ENCODE measurements around the gene STAT4.

The STAT4 gene

DNA sequence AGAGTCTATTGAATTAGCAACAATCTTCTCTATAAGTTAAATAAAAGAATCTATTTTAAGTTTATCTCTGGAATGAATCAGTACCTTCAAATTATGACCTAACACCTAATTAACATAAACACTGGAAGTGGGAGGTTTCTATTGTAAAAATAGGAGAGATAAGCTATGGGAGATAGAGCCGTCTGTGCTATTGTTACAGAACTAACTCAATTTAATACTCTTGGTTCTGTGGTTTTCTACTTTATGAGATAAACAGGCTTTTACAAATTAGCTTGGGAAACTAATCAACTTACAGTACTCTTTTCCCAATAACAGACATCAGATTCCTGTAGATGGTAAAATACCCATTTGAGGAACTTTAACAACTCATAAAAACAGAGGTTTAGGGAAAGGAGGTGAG lies 111.2 kb downstream of the STAT4 start:
- no peak for DNase-seq

GRCh38 chr2:191038741-191039140 lies 112.1 kb downstream of the STAT4 start:
- no peak for DNase-seq

- peak; percentile 41 to 64 (median 56) for DNase-seq
Observed at GRCh38 chr2:191038241-191038725, 112.5 kb downstream of the STAT4 start.

GRCh38 chr2:191037351-191037750 lies 113.4 kb downstream of the STAT4 start:
- no peak for DNase-seq

GRCh38 chr2:191036363-191036762 lies 114.4 kb downstream of the STAT4 start:
- DNase-seq, result no peak

- peak; percentile 46 to 59 (median 53) for DNase-seq
Observed at GRCh38 chr2:191032588-191033429, 118.0 kb downstream of the STAT4 start.

DNA sequence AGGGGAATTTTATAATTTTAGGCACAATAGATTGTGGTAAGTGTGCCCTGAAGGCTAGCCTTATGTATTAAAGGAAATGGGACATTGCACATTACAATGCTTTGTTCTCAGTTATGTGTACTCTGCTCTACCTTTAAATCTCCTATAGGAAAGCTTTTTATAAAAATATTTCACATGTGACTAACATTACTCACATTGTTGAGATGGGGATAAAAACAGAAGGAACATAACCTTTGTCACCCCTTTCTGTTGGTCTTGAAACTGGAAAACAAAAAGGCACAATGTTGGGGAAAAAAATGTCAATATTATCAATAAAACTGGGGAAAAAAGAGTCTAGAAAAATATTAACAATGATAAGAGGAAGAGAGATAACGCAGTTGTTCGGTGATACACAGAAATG lies 119.5 kb downstream of the STAT4 start:
- DNase-seq, result no peak

DNA sequence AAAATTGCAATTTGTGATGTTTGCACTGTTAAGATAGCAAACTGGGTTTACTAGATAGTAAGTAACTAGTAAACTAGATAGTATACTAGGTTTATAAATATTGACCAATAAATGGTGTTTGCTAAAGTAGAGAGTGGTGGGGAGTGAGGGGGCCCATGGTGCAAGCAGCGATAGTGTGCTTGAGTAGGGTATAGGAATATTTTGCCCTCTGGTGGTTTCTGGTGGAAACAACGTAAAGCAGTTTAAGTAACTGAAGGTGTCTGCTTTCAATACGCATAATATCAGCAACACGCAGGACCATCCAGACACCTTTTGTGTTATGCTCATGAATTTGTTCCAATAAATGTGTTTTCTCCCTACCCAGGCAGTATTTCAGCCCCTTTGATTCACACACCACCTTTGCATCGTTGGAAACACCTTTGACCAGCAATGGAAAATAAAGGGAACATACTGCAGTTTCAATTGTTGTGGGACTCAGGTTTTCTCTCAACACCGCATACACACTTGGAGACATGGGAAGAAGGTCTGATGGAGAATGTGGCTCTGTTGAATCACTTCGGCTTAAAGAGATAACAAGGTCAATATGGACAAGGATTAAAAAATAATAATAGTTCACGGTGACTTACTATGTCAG lies 120.2 kb downstream of the STAT4 start:
- peak; percentile 53 to 63 (median 60) for DNase-seq

- DNase-seq, result no peak
Observed at GRCh38 chr2:191029280-191029950, 121.4 kb downstream of the STAT4 start.

GRCh38 chr2:191026377-191026776 lies 124.4 kb downstream of the STAT4 start:
- peak in 1 of 3 donors; percentile 21 for DNase-seq

DNA sequence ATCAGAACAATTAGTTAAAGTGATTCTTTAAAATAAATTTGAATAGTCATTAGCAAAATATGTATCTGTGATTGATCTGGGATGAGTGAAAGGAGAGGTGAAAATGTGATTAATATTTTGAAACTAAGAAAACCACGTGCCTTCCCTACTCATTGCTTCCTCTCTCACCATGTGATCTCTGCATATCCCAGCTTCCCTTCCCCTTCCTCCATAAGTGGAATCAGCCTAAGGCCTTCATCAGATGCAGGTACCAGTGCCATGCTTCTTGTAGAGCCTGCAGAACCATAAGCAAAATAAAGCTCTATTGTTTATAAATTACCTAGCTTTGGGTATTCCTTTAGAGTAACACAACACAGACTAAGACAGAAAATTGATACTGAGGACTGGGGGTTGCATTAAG lies 125.7 kb downstream of the STAT4 start:
- peak in 2 of 3 donors; percentile 35 to 40 for DNase-seq

GRCh38 chr2:191023235-191023679 lies 127.5 kb downstream of the STAT4 start:
- no peak for DNase-seq

DNA sequence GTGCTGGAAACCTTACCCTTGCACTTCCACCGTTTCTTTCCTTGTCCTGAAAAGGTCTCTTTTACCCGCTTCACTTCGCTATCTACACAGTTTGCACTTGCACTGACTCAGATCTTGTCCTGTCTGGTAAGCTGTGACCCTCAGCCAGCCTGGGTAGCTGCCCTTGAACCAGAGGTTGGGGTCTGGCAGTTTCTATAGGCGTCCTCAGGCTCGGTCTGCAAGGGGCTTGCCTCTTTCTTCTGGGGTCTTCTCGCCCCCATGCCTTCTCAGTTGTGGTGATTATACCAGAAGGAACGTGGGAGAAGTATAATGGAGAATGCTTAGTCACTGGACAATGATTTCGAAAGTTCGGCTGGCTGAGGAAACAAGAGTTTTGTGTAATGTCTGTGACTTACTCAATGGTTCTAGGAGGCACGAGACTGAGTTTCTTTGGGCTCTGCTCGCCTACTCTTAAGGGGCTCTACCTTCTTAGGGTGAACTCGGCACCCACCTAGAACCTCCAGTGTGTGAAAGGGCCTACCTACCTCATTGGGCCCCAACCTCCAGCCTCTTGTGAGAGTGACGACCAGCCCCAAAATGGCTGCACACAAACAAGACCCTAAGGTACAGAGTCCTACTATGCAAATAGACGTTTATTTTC lies 129.9 kb downstream of the STAT4 start:
- DNase-seq, result peak; percentile 89 to 97 (median 96)

DNA sequence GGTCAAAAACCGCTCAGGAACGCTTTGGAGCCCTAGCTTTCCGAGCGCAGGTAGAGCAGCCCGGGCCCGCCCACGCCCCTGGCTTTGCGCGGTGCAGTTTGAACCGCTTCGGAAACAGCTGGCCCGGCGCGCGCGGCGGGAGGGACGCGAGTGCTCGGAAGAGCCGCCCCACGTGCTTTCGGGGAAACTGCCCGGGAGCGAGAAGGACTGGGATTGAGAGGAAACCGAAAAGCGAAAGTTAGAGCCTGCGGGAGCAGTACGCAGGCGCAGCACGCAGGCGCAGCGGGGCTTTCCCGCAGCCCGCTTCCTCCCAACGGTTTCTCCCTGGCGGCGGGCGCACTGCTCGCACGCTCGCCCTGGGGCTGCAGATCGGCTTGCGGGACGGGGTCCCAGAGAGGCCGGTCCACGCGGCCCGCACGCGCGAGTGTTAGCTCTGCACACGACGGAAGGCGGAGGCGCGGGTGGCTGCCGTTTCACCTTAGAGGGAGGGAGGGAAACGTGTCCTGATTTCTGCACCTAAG lies 130.5 kb downstream of the STAT4 start:
- peak; percentile 97 to 98 (median 98) for DNase-seq

GRCh38 chr2:191019376-191019775 lies 131.4 kb downstream of the STAT4 start:
- DNase-seq, result no peak

DNA sequence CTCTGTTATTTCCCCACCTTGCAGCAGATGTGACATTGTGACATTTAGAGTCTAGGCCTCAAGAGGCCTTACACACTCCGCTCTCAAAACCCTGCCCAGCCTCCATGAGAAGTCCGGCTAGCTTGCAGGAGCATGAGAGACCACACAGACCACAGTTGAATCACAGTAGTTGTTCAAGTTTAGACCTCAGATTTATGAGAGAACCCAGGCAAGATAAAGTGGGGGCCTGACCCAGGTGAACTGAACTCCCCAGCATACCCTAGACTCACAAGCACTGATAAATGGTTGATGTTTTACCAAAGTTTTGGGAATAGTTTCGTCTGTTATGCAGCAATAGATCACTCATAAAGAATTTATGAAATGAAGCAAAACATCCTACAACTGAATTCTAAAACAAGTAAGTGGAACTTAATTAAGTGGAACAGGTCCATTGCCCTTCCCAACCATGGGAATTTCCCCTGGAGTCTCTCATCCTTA lies 132.1 kb downstream of the STAT4 start:
- no peak for DNase-seq

GRCh38 chr2:191018048-191018447 lies 132.7 kb downstream of the STAT4 start:
- peak; percentile 55 to 83 (median 68) for DNase-seq

DNA sequence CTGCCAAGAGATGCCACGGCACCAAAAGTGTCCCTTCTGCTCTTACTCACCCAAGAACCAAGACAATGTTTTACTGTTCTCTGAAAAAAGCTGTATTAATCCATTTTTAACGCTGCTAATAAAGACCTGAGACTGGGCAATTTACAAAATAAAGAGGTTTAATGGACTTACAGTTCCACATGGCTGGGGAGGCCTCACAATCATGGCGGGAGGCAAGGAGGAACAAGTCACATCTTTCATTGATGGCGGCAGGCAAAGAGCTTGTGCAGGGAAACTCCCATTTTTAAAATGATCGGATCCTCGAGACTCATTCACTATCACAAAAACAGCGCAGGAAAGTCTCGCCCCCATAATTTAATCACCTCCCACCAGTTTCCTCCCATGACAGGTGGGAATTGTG lies 135.0 kb downstream of the STAT4 start:
- no peak for DNase-seq

GRCh38 chr2:191015239-191015638 lies 135.6 kb downstream of the STAT4 start:
- DNase-seq, result peak; percentile 72 to 85 (median 80)

DNA sequence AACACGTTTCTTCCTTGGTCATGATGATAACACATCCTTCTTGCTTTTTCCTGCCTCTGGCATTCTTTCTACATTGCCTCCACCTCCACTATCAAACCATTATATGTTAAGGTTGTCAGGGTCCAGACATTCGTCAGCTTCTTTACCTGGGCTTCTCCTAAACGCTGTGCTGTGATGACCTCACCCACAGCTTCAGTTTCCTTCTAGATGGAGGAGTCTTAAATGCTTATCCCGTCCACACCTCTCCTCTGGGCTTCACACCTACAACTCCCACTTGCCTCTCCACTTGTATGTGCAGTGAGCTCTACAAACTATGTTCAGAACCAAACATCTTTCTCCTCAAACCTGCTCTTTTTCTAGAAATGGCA lies 136.2 kb downstream of the STAT4 start:
- no peak for DNase-seq

DNA sequence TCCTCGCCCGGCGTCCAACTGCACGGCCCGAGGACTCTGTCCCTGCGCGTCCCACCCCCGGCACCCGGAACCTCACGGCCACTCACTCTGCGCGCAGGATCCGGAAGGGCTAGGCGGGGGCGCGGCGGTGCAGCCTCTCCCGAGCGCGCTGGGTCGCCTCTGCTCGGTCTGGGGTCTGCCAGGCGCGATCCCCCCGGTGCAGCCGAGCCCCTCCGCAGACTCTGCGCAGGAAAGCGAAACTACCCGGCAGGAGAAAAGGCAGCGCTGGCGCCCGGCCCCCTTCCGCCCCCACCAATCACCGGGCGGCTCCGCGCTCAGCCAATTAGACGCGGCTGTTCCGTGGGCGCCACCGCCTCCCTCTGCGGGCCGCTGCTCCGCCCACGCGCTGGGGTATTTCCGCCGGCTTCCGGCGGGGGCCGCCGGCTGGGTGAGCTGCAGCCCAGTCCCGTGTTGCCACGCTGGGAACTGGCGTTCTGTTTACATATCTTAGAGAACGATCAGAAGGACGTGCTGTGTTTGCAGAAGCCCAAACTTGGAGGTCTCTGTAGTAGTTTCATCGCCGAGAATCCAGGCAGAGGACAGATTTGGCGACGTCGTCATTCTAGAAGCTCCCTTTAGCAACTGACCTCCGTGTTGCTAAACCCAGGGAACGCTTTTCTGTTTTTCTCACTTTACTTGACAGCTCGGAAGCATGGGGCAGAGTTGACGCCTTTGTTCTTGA lies 136.7 kb downstream of the STAT4 start, which contains the start of gene STAT1:
TSS of gene STAT1 (minus strand) at position 240 of the 721 bp plus-strand sequence. CDS start 4,168 bp downstream, outside the sequence.
- peak; percentile 98 to 100 (median 99) for DNase-seq

DNA sequence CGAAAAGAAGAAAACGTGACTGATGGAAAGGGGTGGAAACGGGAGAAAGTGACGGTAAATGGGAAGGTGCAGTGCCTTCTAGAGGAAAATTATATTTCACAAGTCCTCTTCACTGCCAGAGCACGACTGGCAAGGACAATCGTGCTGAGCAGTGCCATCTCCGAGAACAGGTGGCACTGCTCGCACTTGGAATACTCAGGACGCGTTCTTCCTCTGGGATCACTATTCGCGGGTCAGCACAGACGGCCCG lies 137.2 kb downstream of the STAT4 start:
- no peak for DNase-seq
